Kidney epithelial cell (primary cell): ENCODE results near the gene WDCP. TPM values are rescaled to one million over a fixed set of nuclear protein-coding genes. Genes with fewer than 3 reads are reported as not detected.

Experiments used
- DNase-seq: peaks from one replicate; pipeline ENCODE4 v3.0.0-alpha.2; 2010; ENCODE audit warnings: low read depth
- H3K27me3 ChIP-seq: 2 replicates; pipeline ENCODE4 v1.6.0; 2011; ENCODE audit warnings: low read length; ENCODE audit not compliant: control insufficient read depth, insufficient read depth
- H3K36me3 ChIP-seq: 2 replicates; pipeline ENCODE4 v1.5.1; 2011; ENCODE audit warnings: low read length; ENCODE audit not compliant: control insufficient read depth, insufficient read depth
- H3K4me3 ChIP-seq: 2 replicates; pipeline ENCODE4 v1.5.1; 2011; ENCODE audit warnings: low read depth, mild to moderate bottlenecking, control low read depth, low read length
- CTCF ChIP-seq: IDR thresholded peaks from 2 replicates; pipeline ENCODE4 v1.5.1; 2011; ENCODE audit warnings: mild to moderate bottlenecking, moderate library complexity, low read length, control low read depth, inconsistent platforms; ENCODE audit not compliant: insufficient read depth, poor library complexity, severe bottlenecking
- total RNA-seq: library from RNA; depleted of rRNA; stranded (reverse); fragments of >200 nt; gene quantifications from 2 replicates; pipeline ENCODE4 v1.2.3, GENCODE V29; 2015

Gene WDCP
- total RNA-seq, 1 donor from 2014 or later = 8.2 TPM

DNA sequence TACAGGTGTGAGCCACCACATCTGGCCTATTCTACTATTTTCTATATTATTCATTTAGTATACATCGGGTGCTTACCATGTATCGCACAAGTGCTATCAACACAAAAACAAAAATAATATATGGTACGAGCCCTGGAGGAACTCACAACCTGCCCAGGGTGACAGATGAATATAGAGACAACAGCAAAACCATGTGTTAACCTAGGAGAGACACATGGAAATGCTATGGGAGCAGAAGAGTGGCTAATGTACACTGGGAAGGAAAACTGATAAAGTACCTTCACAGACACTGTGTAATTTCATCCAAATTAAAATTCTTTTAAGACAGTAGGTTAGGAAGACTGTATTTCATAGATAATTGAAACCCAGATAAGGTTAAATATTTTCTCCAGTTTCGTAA, 25.1 kb upstream of the WDCP start:
- Histone ChIP-seq H3K27me3 (no peaks in the 10 kb centered on the region), H3K36me3 (peaks cover 1% of the 10 kb centered on the region), H3K4me3 (no peak overlapping the region)
- no peak for DNase-seq
- no peak for TF ChIP-seq CTCF

- H3K36me3 ChIP-seq = peaks cover 2% of the 10 kb centered on the region
- no peak for TF ChIP-seq CTCF
These were observed 18.1 kb upstream of the WDCP start for GRCh38 chr2:24065341-24065740.

GRCh38 chr2:24058564-24059271, 11.5 kb upstream of the WDCP start:
- DNase-seq = no peak
- TF ChIP-seq CTCF = no peak
- no peaks in the 10 kb centered on the region for H3K36me3 ChIP-seq
- no peak overlapping the region for H3K4me3 ChIP-seq
- no peaks in the 10 kb centered on the region for H3K27me3 ChIP-seq

More at GRCh38 chr2:24065341-24065740, 18.1 kb upstream of the WDCP start:
- Histone ChIP-seq H3K27me3 (no peaks in the 10 kb centered on the region), H3K4me3 (no peak overlapping the region)
- DNase-seq = no peak

DNA sequence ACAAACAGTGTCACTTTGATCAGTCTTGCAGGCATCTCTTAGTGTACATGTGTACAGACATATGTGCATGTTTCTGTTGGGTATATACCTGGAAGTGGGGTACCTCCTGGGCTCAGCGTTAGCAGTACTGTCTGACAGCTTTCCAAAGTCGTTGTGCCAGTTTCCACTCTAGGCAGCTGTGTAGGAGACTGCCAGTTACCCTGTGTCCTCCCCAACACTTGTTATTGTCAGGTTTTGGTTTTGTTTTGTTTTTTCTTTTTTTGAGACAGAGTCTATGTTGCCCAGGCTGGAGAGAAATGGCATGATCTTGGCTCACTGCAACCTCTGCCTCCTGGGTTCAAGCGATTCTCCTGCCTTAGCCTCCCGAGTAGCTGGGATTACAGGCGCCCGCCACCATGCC, 8.6 kb upstream of the WDCP start:
- no peaks in the 10 kb centered on the region for H3K27me3 ChIP-seq
- no peak for TF ChIP-seq CTCF
- no peaks in the 10 kb centered on the region for H3K36me3 ChIP-seq
- no peak for DNase-seq
- H3K4me3 ChIP-seq = no peak overlapping the region

GRCh38 chr2:24054366-24055010, 7.3 kb upstream of the WDCP start:
- DNase-seq = no peak
- no peaks in the 10 kb centered on the region for H3K36me3 ChIP-seq
- no peaks in the 10 kb centered on the region for H3K27me3 ChIP-seq
- TF ChIP-seq CTCF = no peak
- H3K4me3 ChIP-seq = no peak overlapping the region
